Right ventricle myocardium inferior (tissue), 1 donor: ENCODE data around the gene RAP2A. TPM values are rescaled to one million over a fixed set of nuclear protein-coding genes. Genes with fewer than 3 reads are reported as not detected.

Experiments used
- total RNA-seq: library from RNA; stranded (reverse); fragmentation: NEBNext Ultra II Directional; extraction: Animal tissue kit (Norgen Biotek cat#: 25700); gene quantifications from one replicate; pipeline ENCODE4 v1.2.1, GENCODE V29; 2021
- donor health status: DM: no; HTN: yes; CAD: no; lungs with severe emphysema.

Gene RAP2A
- total RNA-seq, 1 donor from 2014 or later, result 20.1 TPM

Other genes with a start within 250 kb of the RAP2A start
- 69.1 TPM for gene MBNL2, start 211.8 kb upstream of the RAP2A start, total RNA-seq